Measurements from ENCODE around the gene CD164L2.

The CD164L2 gene

DNA sequence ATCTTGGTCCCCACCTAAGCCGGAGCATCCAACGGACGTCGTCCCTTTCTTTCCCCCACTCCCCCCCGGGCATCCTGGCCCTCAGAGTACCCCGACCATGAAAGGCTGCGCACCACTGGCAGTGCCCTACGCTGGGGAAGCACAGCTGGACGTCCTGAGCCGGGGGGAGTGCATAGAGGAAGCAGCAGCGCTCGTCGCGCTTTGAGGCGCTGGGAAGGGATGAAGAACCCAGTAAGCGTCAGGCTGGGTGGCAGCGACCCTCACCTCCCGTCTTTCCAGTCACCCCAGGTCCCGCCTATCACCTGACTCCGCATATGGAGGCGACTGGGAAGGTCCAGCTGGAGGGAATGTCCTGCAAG is 22.1 kb downstream of the CD164L2 start:
- no peak for DNase-seq

DNA sequence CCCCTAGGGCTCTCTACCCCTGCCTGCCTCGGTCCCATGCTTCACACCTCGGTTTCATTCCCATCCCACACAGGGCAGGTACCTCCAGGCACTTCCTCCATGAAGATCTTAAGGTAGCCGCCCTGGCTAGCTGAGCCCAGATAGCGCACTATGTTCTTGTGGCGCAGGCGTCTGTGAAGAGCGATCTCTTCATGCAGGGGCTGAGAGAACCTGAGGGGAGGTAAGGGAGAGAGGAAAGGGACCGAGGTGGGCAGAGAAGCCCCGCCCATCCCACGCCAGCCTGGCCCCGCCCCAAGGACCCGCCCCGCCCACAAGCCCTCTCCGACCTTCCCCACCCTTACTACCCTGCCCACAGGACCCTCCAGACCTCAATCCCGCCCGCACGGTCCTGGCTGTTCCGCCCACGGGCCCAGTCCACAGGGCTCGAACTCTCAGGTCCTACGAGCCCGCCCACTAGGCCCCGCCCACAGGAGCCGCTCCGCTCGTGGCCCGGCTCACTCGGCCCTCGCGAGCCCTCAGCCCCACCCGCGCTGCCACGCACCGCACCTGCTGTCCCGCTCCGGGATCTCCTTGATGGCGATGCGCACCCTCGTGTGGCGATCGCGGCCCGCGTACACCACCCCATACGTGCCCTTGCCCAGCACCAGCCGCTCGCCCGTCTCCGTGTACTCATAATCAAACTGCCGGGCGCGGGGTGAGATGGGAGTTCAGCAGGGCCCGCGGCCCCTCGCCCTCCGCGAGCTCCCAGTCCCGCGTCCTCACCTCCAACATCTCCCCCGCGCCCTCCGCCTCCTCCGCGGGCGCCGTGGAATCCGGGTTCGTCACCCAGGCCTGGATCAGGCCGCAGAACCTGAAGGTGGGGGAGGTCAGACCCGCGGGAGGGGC is 22.7 kb downstream of the CD164L2 start:
- DNase-seq, result no peak

DNA sequence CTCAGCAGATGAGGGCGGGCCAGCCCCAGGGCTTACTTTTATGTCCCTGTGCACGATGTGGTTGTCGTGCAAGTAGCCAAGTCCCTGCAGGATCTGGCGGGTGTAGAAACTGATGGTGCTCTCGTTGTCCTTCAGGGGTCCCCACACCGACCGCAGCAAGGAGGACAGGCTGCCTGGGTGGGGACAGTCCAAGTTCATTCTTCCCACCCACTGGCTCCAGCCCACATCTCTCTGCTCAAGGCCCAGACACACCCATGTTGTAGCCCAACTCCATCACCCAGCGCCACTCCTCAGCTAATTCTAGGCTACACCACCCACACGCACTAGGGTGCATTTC is 23.3 kb downstream of the CD164L2 start:
- DNase-seq, result no peak

DNA sequence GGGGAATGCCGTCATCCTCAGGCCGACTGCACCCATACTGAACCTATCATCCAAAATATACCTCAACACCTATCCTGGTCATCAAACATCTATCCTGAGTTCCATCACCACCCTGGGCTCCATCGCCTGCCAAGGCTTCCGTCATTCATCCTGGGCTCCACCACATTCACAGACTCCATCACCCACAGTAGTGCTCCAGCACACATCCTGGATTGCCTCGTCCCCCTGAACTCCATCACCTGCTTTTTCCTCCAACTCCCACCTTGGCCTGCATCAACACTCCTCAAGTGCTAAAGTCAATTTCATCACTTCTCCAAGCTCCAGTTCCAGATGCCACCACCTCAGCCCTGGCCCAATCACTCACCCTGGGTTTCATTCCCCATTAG is 24.2 kb downstream of the CD164L2 start:
- DNase-seq, result no peak

DNA sequence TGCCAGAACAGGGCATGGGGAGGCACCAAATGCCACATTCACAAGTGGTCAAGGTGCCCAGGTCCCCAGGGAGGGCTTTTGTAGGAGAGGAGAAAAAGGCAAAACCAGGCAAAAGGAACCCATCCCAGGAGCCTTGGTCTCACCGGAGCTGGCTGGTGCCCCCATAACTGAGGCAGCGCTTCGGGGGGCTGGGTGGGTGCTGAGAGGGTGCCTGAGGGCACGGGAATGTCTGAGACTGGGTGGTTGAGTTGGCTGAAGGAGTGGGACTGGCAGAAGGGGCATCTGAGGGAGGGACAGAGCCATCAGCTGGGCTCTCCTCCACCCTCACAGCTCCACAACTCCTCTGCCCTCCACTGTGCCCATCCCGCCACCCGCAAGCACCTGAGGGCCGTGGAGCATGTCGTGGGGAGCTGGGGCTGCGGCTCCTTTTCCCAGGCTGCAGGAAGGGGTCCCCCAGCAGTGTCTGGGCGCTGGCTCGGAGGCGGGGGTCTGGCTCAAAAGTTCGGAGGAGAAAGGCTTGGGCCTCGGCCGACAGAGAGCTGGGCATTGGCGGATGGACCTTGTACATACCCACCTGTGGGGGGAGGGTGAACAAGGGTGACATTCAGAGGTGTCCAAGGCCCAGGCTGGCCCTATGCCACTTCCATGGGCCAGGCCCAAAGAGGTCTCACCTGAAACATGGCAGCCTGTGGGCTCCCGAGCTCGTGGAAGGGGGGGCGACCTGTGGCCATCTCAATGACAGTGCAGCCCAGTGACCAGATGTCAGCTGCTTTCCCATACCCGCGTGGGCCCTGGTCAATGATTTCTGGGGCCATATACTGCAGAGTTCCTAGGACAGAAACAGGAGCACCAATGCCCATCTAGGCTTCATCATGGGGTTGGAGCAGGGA is 24.9 kb downstream of the CD164L2 start:
- DNase-seq, result no peak

DNA sequence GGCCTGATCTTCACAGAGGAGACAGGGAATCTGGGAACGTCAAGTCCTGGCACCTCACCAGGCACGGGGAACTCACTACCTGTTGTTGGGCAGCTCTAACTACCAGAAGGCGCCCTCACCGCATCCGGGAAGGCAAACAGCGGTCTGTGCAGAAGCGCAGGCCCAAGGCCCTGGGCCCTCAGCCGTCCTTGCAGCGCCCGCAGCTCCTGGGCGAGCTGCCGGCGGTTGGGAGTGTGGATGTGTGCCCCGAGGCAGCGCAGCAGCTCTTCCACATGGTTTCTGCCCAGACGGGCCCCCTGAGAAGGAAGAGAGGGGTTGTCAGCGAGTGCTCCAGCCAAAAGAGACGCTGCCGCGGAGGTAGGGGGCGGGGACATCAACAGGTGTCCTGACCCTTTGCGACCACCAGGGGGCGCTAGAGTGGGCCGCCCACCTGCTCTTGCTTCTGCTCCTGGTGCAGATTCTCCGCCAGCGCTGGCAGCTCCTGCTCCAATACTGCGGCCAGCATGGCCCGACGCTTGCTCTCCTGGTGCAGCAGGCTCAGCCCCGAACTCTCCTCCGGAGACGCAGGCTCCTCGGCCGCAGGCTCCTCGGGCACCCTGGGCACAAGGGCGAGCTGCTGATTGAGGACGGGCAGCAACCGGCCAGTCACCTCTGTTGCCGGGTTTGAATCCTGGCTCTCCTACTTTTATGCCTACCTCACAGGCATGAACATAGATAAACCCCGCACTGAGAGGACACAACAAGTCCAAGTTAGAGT is 25.7 kb downstream of the CD164L2 start:
- DNase-seq, result no peak

DNA sequence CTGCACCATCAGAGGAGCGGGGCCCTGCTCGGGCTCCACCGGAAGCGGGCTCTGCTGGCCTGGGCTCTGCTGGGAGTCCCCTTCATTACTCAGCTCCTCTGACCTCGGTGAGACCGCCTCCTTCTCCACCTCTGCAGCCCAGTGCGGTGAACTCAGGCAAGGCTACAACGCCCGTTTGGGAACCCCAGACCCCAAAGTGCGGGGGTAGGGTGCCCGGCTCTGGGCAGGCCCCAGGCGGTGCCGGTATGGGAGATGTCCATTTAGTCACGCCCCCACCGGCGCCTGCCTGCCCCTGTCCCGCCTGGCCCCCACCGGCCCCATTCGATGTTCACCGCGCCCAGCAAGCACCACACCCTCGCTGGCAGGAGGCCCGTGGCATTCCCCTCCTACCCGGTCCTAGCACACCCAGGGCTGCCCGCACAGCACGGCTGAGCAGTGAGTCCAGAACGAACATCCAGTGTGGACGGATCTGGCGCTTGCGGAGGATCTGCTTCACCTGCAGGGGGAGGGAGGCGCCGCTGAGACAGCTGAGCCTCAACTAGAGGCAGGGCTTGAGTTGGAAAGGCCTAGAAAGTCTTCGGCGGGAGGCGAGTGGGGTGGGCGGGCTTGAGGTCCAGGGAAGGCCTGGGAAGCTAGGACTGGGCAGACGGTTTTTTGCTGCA is 26.4 kb downstream of the CD164L2 start:
- DNase-seq, result no peak

DNA sequence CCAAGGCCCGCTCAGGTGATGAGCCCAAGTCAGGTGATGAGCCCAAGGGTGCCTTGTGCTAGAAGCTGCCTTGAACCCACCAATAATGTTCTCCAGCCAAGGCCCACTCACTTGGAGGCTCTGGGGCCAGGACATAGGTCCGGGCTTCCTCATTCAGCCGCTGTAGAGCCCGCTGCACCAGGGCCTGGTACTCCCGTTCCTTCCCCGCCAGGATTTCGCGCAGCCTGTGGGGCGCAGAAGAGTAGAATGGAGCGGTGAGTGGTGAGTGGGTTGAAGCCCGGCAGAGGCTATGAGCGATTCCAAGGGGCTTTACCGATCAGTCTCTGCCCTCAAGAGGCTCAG is 26.9 kb downstream of the CD164L2 start:
- no peak for DNase-seq

DNA sequence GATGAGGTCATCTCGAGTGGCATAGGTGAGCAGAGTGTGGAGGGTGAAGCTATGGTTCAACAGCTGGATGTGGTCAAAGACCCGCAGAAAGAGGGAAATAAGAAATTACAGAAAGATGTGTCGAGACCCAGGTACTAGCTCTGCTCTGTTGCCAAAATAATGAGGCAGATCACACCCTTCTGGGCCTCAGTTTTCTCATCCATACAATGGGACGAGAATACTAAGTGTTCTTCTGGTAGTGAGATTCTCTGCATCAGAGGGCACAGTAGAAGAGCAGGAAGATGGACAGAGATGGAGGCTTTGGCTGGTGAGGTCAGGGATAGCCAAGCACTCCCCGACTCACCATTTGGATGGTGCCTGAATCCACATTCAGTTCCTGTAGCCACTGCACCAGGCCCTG is 27.4 kb downstream of the CD164L2 start:
- DNase-seq, result no peak

DNA sequence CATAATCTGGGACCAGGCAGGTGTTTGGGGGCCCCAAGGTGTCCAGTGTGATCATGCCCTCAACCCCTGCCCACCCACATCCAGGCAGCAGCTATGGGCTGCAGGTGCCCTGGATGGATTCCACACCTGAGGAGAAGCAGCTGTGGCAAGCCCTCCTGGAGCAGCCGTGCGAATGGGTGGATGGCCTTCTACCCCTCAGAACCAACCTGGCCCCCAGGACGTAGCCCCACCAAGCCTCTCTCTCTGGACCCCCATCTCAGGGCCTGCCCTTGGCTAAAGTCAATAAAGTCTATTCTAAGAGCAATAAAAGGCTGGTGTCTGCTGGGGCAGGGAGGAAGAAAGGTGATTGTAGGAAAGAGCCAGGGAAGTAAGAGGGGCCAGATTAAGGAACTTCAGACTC is 29.5 kb downstream of the CD164L2 start:
- no peak for DNase-seq

DNA sequence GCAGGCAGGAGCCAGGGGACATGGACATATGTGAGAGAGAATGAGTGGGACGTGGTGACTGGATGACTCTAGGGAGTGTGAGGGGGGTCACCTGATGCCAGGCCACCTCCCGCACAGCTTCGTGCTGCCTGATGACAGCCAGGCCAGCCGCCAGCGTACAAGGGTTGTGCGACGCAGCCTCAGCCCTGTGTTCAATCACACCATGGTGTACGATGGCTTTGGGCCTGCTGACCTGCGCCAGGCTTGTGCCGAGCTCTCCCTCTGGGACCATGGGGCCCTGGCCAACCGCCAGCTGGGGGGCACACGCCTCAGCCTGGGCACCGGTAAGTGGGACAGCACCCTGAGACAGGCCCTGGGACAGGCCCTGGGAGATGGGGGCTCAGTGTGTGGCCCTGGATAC is 30.0 kb downstream of the CD164L2 start:
- DNase-seq, result no peak

DNA sequence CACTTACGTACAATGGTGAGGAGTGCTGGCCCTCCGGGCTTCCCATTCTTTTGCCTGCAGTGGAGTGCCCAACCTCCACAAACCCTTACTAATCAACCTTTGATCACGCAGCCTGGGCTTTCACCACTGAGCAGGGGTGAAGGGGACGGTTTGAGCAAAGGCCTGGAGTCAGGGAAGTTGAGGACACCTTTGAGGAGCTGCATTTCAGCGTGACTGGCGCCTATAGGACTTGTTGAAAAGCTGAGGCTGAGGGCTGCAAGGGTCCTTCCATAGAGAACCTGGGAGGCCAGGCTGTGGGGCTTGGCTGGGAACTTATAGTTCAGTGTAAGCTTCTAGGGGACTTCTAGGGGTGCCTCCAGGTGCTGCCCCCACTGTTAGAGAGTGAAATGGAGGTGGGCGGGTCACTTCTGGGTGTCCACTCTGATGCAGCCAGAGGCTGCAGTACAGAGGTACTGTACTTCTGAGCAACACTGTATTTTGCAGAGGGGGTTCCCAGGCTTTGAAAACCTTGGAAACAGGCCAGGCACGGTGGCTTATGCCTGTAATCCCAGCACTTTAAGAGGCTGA is 31.5 kb downstream of the CD164L2 start:
- no peak for DNase-seq

DNA sequence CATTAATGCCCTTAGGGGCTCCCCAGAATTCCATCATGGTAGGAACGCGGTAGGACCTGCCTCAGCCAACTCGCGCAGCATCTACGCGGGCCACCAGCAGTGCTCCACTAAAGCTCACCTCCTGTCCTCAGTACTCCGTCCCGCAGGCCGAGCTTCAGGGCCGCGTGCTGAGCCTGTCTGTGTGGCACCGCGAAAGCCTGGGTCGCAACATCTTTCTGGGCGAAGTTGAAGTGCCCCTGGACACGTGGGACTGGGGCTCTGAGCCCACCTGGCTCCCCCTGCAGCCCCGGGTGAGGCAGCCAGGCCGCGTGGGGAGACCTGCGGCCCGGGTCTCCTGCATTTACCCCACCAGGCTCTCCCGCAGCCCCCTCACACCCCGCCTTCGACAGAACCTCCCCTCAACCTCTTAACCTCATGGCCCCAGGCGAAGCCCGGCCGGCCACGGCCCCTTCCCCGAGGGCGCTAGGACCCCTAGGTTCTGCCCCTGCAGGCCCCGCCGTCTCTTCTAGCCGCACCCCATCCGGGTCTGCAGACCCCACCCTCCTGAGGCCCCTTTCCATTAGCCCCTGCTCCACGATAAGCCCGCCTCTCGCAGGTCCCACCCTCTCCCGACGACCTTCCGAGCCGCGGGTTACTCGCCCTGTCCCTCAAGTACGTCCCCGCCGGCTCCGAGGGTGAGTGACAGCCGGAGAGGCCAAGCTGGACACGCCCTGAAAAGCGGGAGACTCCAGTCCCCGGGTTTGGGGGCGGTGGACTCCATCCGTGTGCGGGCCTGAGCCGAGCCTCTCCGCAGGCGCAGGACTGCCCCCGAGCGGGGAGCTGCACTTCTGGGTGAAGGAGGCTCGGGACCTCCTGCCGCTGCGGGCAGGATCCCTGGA is 32.2 kb downstream of the CD164L2 start:
- no peak for DNase-seq

DNA sequence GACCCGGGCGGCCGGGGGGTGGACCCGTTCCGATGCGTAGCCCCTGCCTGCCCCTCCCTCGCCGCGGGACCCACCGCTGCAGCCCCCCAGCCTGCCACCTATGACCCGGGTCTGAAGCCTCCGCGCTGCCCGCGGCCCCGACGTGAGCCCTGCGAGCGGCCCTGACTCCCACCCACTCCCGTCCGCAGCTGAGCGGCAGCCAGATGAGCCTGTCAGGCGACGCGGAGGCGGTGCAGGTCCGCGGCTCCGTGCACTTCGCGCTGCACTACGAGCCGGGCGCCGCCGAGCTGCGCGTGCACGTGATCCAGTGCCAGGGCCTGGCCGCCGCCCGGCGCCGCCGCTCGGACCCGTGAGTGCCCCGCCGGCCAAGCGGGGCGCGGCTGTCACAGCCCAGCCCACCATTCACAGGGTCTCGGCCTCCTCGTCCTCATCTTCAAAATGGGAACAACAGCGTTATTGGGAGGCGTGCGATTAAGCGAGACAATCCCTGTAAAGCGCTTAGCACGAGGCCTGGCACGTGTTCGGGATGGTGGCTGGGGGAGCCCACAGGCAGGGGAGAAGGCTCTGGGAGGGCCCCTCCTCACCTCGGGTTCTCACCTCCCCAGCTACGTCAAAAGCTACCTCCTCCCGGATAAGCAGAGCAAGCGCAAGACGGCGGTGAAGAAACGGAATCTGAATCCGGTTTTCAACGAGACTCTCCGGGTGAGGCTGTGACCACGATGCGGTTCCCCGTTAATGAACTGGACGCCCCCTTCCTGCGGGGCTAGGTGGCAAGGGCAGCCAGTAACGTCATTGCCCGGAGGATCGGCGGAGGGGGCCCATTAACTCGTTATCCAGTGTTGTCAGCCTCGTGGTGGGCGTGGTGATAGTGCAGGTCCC is 33.1 kb downstream of the CD164L2 start:
- peak; percentile 26 for DNase-seq

DNA sequence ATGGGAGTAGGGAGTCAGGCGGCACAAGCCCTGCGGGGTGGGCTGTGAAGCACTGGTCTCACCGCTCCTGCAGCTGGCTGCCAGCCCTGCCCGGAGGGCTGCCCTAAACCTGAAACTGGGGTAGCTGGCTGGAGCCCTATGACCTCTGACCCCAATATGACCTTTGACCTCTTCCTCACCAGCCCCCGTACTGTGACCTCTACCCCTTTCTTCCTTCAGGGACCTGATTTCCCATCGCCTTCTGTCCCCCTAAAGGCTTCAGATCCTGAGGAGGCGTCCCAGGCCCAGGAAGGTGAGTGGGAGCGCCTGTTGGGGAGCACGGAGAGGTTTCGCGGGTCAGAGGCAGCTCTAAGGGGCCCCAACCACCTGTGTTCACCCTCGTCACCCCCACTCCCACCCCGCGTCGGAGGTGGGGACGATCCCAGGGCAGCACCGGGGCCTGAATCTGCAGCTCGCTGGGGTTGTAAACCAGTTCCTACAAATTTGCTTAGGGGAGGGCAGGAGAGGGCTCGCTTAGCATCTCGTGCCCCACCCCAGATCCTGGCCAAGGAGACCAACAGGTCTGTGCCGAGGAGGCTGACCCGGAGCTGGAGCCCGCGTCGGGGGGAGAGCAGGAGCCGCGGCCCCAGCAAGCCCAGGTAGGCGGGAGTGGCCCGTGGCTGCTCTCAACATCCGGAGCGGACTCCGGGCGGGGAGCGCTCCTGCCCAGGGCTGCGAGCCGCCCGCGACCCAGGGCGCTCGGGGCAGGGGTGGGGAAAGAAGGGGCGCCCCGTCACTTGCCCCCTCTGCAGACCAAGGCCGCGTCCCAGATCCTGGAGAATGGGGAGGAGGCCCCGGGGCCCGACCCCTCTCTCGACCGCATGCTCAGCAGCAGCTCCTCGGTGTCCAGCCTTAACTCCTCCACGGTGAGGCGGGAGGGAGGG is 34.0 kb downstream of the CD164L2 start:
- DNase-seq, result peak; percentile 78

DNA sequence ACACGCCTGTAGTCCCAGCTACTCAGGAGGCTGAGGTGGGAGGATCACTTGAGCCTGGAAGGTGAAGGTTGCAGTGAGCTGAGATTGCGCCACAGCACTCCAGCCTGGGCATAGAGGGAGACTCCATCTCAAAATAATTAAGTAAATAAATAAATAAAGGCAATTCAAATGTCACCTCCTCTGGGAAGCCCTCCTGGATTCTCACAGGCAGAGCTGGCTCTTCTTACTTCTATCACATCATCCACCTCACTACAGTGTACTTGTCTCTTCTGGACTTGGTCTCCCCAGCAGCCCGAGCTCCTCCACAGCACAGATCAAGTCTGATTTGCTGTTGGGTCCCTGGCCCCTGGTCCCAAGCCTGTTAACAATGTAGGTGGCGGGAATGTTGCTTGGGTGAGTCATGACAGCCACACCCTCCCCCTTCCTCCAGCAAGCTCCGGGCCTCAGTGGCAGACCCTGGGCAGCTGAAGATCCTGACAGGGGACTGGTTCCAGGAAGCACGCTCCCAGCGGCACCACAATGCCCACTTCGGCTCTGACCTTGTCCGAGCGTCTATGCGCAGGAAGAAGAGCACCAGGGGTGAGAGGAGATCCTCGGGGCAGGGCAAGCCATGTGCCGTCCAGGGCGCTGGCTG is 36.0 kb downstream of the CD164L2 start:
- no peak for DNase-seq

DNA sequence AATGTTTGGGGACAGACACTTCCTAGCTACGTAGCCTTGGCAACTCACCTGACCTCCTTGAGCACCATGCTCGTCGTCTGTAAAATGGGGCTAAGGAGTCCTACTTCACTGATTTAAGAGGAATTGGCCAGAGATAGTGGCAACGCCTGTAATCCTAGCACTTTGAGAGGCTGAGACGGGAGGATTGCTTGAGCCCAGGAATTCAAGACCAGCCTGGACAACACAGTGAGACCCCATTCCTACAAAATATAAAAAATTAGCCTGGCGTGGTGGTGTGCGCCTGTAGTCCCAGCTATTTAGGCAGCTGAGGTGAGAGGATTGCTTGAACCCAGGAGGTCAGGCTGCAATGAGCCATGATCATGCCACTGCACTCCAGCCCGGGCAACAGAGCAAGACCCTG is 36.8 kb downstream of the CD164L2 start:
- no peak for DNase-seq

DNA sequence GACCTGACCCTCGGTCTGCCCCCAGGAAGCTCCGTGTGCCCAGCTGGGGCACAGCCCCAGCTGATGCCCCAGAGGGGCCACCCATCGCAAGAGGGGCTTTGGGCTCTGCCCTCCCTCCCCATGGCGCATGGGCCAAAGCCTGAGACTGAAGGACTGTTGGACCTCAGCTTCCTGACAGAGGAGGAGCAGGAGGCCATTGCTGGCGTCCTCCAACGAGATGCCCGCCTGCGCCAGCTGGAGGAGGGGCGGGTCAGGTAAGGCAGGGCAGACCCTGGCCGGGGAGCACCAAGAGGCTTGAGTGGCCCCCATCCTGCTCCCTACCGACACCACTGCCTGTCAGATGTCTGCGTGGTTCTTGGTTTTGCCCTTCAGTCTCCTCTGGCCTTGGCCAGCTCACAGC is 37.9 kb downstream of the CD164L2 start:
- no peak for DNase-seq

DNA sequence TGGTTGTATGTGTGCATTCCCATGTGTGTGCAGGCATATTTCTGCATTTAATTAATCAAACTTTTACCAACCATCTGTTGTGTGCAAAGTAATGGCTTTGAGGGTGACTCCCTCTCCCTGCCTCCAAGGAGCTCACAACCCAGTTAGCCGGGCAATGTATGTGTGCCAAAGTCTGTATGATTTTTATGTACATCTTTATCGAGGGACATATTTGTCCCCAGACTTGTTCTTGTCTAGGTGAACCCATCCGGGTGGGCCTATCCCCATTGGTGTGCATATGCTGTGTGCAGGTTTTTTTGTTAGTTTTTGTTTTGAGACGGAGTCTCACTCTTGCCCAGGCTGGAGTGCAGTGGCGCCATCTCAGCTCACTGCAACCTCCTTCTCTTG is 39.5 kb downstream of the CD164L2 start:
- no peak for DNase-seq

Measured in NCI-H2107 (cell line).